ENCODE measurements around the gene CDRT15.
A peak's percentile ranks its signal among the peaks of the same experiment; 100 is the strongest.
"Not testable (repeated sequence)": the region's sequence is repeated elsewhere in the genome, so short reads cannot be mapped to it uniquely, and the experiment has no call there.

The CDRT15 gene

GRCh38 chr17:14207791-14208190 lies 28.9 kb downstream of the CDRT15 start:
- no peak for DNase-seq (ENCODE audit: extremely low read depth in 1 of 2, low read depth in 1 of 2)

- DNase-seq (ENCODE audit: extremely low read depth in 1 of 2, low read depth in 1 of 2) = no peak
Observed at GRCh38 chr17:14206891-14207290, 29.8 kb downstream of the CDRT15 start.

DNA sequence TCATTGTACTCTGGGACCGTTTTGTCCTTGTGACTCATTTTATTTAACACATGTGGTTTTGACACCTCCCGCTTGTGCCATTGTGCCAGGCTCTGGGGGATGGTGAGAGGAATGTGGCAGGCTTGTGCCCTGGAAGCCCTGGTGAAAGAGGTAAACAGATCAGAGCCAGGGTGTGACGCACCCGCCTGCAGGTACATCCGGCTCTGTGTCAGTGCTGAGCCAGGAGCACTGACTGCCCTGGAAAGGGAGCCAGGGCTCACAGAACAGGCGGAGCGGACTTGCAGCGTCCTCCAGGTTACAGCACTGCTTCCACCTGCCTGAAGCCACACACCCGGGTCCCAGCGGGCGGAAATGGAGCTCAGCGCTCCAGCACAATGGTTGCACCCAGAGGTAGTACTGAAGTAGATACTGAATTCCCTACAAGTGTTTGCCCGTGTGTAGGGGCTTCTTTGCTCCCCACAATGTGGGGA lies 30.6 kb downstream of the CDRT15 start:
- DNase-seq (ENCODE audit: extremely low read depth in 1 of 2, low read depth in 1 of 2) = peak; percentile 53 to 55

DNA sequence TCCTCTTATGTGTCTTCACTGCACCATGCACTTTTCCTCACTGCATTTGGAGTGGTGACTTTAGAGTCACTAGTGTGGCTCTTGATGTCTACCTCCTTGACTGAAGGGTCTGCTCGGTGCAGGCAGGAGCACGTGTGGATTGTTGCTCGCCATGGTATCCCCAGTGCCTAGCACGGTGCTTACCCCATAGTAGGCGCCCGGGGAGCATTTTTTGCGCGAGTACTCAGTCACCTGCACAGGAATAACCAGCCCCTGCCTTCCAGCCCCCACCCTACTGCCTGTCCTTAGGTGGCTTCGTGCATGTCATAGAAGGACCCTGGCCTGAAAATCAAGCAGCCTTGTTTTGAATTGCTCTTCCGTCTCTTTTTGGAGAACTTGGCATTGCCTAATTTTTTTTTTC lies 31.3 kb downstream of the CDRT15 start:
- no peak for DNase-seq (ENCODE audit: extremely low read depth in 1 of 2, low read depth in 1 of 2)

GRCh38 chr17:14204546-14204945 lies 32.1 kb downstream of the CDRT15 start:
- no peak for DNase-seq (ENCODE audit: extremely low read depth in 1 of 2, low read depth in 1 of 2)

GRCh38 chr17:14204084-14204483 lies 32.6 kb downstream of the CDRT15 start:
- no peak for DNase-seq (ENCODE audit: extremely low read depth in 1 of 2, low read depth in 1 of 2)

DNA sequence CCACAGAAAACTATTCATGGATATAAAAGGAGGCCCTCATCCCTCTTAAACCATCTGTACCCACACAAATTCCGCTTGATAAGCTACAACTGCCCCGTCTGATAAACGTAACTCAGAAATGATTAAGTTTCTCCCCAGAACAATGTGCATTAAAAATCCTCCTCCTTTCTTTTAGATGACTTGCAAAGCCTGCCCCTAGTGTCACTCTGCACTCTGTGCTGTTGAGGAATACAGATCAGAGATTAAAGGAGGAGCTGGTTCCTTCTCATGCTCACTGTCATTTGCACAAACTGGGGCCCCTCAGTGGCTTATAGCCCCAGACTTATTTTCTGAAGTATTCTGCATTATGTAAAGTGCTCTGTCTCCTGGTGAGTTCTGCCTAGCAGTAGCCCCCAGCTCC lies 33.3 kb downstream of the CDRT15 start:
- DNase-seq (ENCODE audit: extremely low read depth in 1 of 2, low read depth in 1 of 2) = no peak

- no peak for DNase-seq (ENCODE audit: extremely low read depth in 1 of 2, low read depth in 1 of 2)
Observed at GRCh38 chr17:14202388-14203166, 34.1 kb downstream of the CDRT15 start.

DNA sequence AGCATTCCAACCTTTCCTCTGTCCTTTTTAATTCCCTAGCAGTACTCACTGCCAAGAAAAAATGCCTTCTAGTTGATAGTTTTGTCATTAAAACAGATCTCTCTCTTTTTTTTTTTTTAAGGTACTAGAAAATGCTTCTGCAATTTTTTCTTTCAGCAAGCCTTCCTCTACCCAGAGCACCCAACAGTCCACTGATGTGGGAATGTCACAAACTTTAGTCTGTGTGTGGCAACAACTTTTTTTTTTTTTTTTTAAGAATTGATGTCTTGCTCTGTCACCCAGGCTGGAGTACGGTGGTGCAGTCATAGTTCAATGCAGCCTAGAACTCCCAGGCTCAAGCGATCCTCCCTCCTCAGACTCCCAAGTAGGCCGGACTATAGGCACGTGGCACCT lies 34.7 kb downstream of the CDRT15 start:
- no peak for DNase-seq (ENCODE audit: extremely low read depth in 1 of 2, low read depth in 1 of 2)

- peak in 1 of 2 donors; percentile 34 for DNase-seq (ENCODE audit: extremely low read depth in 1 of 2, low read depth in 1 of 2)
Observed at GRCh38 chr17:14201021-14201987, 35.4 kb downstream of the CDRT15 start.

DNA sequence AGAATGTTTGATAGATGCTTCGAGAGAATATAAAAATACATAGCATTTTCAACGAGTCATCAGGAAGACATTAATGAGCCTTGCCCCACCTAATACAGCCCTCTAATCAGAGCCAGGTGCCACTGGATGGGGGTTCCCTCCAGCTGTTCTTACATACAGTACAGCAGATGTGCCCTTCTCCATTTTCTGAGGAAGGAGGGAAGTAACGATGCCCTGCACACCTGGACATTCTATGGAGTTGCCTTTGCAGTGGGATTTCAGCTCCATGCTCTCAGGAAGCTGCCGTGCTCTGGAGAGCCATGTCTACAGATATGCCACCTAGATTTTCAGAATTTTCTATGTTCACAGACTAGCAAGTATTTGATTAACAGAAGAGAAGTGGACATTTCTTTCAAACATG lies 36.3 kb downstream of the CDRT15 start:
- DNase-seq (ENCODE audit: extremely low read depth in 1 of 2, low read depth in 1 of 2) = no peak

GRCh38 chr17:14199601-14200000 lies 37.1 kb downstream of the CDRT15 start:
- DNase-seq (ENCODE audit: extremely low read depth in 1 of 2, low read depth in 1 of 2) = no peak

DNA sequence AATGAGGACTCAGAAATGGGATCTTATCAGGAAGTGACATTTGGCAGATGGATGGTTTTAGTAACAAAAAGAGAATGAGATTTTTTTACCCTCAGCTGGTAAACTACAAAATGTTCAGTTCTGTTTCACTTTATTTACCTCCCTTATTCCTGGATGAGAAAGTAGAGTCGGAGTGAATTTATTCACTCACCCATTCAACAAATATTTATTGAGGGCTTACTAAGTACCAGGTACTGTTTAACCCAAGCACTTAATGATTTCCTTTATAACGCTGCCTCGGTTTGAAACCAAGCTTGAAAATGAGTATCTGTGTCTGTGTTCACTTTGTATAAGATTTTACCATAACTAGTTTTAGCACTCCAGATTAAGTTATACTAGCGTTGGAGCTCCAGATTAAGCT lies 38.1 kb downstream of the CDRT15 start:
- DNase-seq (ENCODE audit: extremely low read depth in 1 of 2, low read depth in 1 of 2) = no peak

- DNase-seq (ENCODE audit: extremely low read depth in 1 of 2, low read depth in 1 of 2) = no peak
Observed at GRCh38 chr17:14198013-14198412, 38.6 kb downstream of the CDRT15 start.

DNA sequence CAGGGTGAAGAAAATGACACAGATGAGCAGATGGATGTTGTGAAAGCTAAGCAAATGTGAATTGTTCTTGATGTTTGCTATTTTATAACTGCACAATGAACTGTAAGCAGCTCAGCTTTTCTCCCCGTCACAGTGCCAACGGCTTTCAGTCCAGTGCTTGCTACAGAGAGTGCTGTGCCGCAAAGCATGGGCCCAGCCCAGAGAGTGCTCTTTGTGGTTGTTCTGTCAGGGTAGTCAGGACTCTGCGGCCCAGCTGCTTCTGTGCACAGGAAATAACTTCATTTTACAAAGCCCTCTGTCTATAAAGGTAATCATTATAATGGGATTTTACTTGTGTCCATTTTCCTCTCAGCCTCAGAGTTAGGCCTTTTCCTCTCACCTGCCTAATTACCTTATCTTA lies 39.1 kb downstream of the CDRT15 start:
- DNase-seq (ENCODE audit: extremely low read depth in 1 of 2, low read depth in 1 of 2) = peak in 1 of 2 donors; percentile 26

- no peak for DNase-seq (ENCODE audit: extremely low read depth in 1 of 2, low read depth in 1 of 2)
Observed at GRCh38 chr17:14197057-14197456, 39.6 kb downstream of the CDRT15 start.

- no peak for DNase-seq (ENCODE audit: extremely low read depth in 1 of 2, low read depth in 1 of 2)
Observed at GRCh38 chr17:14196377-14196997, 40.2 kb downstream of the CDRT15 start.

- DNase-seq (ENCODE audit: extremely low read depth in 1 of 2, low read depth in 1 of 2) = not testable (repeated sequence)
Observed at GRCh38 chr17:14192636-14193344, 43.9 kb downstream of the CDRT15 start.

DNA sequence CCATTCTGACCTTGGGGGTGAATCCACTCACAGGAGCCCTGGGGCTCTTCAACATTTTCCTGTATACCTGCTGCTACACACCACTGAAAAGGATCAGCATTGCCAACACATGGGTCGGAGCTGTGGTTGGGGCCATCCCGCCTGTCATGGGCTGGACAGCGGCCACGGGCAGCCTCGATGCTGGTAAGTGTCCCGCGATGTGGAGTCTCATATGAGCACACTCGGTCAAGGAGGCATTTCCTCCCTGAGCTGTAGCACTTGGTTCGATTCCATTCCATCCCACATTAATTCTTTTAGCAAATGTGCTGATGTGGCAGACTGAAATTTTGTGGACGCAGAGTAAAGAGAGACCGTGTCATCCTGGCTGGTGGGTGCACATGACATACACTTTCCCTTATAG lies 44.6 kb downstream of the CDRT15 start:
- not testable (repeated sequence) for DNase-seq (ENCODE audit: extremely low read depth in 1 of 2, low read depth in 1 of 2)

- not testable (repeated sequence) for DNase-seq (ENCODE audit: extremely low read depth in 1 of 2, low read depth in 1 of 2)
Observed at GRCh38 chr17:14191469-14191868, 45.2 kb downstream of the CDRT15 start.

DNA sequence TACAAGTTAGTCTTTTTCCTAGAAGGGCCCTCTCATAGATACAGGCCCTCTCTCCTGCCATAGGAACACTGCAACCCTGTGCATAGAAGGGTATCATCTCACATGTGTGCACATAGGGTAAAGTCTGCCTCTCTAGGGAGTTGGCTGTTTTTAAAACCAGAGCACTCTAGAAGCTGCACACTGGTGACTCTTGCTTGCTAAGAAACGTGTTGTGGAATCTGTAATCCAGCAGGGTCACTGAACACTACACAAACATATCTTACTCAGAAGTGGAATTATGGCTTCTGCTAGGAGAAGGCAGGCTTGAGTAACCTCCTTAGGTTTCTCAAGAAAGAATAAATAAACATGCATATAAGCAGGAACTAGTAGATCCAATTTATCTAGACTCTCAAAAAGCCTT lies 45.9 kb downstream of the CDRT15 start:
- not testable (repeated sequence) for DNase-seq (ENCODE audit: extremely low read depth in 1 of 2, low read depth in 1 of 2)
